Measurements from ENCODE around the gene MYO6.
"Not testable (repeated sequence)": the region's sequence is repeated elsewhere in the genome, so short reads cannot be mapped to it uniquely, and the experiment has no call there.

The MYO6 gene

GRCh38 chr6:75748743-75749538 is at the start of gene MYO6:
MYO6 (plus strand) TSS chr6:75749239; CDS start chr6:75817548, 68,309 bp downstream.
- peak; percentile 88 for DNase-seq (ENCODE audit: low spot score)

DNA sequence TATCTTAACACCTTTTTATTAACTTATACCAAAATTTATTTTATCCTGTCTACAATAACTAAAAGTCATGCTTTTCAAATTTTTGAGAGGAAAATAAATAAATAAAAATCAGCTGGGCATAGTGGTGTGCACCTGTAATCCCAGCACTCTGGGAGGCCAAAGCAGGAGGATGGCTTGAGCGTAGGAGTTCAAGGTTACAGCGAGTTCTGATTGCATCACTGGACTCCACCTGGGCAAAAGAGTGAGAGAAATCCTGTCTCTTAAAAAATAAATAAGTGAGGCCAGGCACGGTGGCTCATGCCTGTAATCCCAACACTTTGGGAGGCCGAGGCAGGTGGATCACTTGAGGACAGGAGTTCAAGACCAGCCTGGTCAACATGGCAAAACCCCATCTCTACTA is 40.7 kb upstream of the MYO6 start:
- DNase-seq (ENCODE audit: low spot score) = not testable (repeated sequence)

- DNase-seq (ENCODE audit: low spot score) = no peak
These were observed 37.9 kb upstream of the MYO6 start for GRCh38 chr6:75711173-75711572.

GRCh38 chr6:75719133-75719532 is 29.9 kb upstream of the MYO6 start:
- no peak for DNase-seq (ENCODE audit: low spot score)

DNA sequence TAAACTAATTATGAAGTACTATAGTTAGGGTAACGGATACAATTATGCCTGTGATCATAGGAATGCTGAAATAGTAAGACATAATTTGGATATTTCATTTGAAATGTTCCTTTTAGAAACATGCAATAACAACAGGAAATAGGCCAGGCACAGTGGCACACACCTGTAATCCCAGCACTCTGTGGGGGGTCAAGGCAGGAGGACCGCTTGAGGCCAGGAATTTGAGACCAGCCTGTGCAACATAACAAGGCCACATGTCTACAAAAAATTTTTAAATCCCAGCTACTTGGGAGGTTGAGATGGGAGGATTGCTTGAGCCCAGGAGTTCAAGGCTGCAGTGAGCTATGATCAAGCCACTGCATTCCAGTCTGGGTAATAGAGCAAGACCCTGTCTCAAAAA is 25.7 kb upstream of the MYO6 start:
- DNase-seq (ENCODE audit: low spot score) = no peak

DNA sequence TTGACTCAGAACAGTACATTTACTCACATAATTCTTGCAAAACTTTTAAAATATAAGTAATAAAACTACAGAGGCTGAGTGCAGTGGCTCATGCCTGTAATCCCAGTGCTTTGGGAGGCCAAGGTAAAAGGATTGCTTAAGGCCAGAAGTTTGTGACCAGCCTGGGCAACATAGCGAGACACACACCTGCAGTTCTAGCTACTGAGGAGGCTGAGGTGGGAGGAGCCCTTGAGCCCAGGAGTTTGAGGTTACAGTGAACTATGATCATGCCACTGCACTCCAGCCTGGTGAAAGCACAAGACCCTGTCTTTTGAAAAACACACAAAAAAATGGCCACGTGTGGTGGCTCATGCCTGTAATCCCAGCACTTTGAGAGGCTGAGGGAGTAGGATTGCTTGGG is 21.8 kb upstream of the MYO6 start:
- no peak for DNase-seq (ENCODE audit: low spot score)

GRCh38 chr6:75731029-75731428 is 18.0 kb upstream of the MYO6 start:
- DNase-seq (ENCODE audit: low spot score) = not testable (repeated sequence)

DNA sequence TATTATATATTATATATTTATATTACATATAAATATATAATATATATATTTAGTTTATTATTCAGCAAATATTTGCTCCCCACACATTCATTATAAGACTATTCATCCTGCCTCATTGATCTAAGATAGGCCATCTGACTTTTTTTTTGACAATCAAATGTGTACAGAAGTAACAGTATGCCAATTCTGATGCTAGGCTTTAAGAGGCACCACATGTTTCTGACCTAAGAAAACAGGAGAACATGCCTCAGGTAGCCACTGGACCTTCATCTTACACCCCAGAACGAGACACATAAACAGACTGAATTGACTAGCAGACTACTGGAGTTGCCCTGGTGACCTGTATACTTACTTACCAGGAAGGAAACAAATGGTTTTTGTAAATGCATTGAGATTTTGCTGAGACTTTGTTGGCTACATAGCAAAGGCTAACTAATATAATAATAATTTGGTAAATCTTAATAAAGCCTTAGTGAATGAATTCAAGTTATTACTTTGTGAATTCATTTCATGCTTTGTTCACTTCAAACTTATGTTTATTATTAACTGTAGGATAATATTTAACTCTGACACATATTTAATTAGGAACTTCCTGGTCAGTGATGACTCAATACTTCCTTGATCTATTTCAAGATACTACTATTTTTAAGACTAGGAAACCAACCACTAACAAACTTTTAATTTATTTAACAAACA is 13.4 kb upstream of the MYO6 start:
- no peak for DNase-seq (ENCODE audit: low spot score)

- no peak for DNase-seq (ENCODE audit: low spot score)
These were observed 5.1 kb upstream of the MYO6 start for GRCh38 chr6:75743971-75744370.

DNA sequence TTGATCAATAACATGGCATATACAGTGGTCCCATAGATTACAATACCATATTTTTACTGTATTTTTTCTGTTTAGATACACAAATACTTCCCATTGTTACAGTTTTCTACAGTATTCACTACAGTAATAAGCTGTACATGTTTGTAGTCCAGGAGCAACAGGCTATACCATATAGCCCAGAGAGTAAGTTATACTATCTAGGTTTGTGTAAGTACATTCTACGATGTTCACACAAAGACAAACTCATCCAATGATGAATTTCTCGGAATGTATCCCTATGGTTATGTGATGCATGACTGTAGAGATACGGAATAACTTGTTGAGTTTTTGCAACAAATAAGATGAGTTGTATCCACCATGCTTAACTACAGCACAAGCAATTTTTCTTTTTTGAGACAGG is 3.6 kb upstream of the MYO6 start:
- no peak for DNase-seq (ENCODE audit: low spot score)

GRCh38 chr6:75746221-75746620 is 2.8 kb upstream of the MYO6 start:
- no peak for DNase-seq (ENCODE audit: low spot score)

GRCh38 chr6:75747152-75747992 is 1.7 kb upstream of the MYO6 start:
- no peak for DNase-seq (ENCODE audit: low spot score)

- DNase-seq (ENCODE audit: low spot score) = no peak
These were observed 866 bp upstream of the MYO6 start for GRCh38 chr6:75748003-75748742.

GRCh38 chr6:75751443-75751842 is 2.4 kb downstream of the MYO6 start:
- no peak for DNase-seq (ENCODE audit: low spot score)

GRCh38 chr6:75752365-75752764 is 3.3 kb downstream of the MYO6 start:
- DNase-seq (ENCODE audit: low spot score) = no peak

DNA sequence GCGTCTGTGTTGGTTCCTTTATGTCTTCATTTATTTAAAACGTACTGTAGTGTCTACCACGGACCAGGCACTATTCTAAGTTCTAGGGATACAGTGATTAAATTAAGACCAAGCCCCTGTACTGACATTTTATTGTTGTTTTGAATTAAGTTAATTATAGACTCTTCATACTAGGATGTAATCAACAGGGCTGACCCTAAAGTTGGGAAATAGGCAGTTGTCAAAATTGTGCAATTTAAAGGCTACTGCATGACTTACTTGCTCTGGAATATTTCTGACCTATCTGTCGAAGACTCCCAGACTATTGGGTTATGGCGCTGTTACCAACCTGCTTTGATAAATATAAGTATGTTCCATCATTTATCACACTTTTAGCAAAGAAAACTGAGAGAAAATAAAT is 6.7 kb downstream of the MYO6 start:
- no peak for DNase-seq (ENCODE audit: low spot score)

DNA sequence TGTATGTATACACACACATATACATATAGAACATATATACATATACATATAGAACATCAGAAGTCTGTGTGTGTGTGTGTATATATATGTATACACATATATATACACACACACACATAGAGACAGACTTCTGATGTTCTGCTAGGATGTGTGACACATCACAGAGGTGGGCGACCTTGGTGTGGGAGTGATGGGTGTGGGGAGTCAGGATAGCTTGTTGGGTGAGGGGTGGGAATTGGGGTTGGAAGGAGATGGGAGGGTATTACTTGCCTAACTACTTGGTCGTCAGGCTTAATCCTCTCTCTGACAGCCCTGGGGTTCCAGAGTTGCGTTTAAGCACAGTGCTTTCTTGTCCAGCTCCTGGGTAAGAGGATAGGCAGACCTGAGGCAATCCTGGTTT is 8.3 kb downstream of the MYO6 start:
- no peak for DNase-seq (ENCODE audit: low spot score)

GRCh38 chr6:75758061-75758460 is 9.0 kb downstream of the MYO6 start:
- DNase-seq (ENCODE audit: low spot score) = no peak

DNA sequence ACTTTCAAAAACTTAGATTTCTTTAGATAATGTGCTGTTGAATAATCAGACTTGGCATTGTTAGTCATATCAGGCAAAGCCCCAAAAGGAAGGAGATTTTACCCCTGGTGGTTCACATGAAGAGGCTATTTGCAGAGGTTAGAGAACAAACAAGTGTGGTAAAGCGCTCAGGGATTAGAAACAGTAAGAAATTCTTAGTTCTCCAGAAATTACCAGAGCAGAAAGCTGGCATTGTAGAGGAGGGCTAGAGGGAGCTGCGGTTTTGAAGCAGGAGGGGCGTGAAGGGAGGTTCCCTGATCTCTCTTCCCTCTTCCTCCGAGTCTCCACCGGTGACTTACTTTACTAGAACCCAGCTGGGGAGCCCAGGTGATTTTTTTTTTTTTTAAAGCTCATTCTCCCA is 10.2 kb downstream of the MYO6 start:
- no peak for DNase-seq (ENCODE audit: low spot score)

DNA sequence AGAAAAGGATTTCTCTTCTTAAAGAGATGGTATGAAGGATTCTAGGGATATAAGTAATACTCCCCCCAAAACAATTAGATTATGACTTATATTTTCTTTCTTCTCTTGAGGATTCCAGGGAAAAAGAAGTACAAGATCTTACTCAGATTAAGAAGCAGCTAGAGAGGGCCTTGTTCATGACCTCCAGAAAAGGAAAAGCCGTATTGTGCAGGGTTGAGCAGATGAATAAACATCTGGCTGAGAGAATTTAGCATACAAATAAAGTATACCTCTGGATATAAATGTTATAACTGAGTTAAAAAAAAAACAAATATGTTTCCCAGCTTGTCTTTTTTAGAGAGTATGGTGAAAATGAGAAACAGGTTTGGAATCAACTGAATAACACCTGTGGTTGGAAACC is 11.3 kb downstream of the MYO6 start:
- no peak for DNase-seq (ENCODE audit: low spot score)

- DNase-seq (ENCODE audit: low spot score) = no peak
These were observed 12.4 kb downstream of the MYO6 start for GRCh38 chr6:75761489-75761888.

- no peak for DNase-seq (ENCODE audit: low spot score)
These were observed 13.0 kb downstream of the MYO6 start for GRCh38 chr6:75762063-75762462.

Measured in ecto neural progenitor cell (in vitro differentiated cells).